Spinal cord (tissue), 10 donors: ENCODE measurements around the gene BRICD5. TPM values are rescaled to one million over a fixed set of nuclear protein-coding genes. Genes with fewer than 3 reads are reported as not detected.

Experiments used
- DNase-seq, 6 donors: peaks; one replicate each; pipeline versions ENCODE4 v3.0.0 to v3.0.0-alpha.2; 2013 to 2015; ENCODE audit warnings: low spot score in 6 of 6, low read depth in 4 of 6
- H3K27ac ChIP-seq: one replicate; pipeline ENCODE4 v1.5.1; 2013; ENCODE audit warnings: low read depth, low read length, control low read depth
- H3K27me3 ChIP-seq: one replicate; pipeline ENCODE4 v1.6.1; 2013; ENCODE audit warnings: low read length; ENCODE audit not compliant: control insufficient read depth, insufficient read depth
- H3K36me3 ChIP-seq: one replicate; pipeline ENCODE4 v1.6.1; 2013; ENCODE audit warnings: low read length; ENCODE audit not compliant: control insufficient read depth, insufficient read depth
- H3K4me1 ChIP-seq: one replicate; pipeline ENCODE4 v1.6.1; 2013; ENCODE audit warnings: low read length; ENCODE audit not compliant: control insufficient read depth, insufficient read depth
- H3K4me3 ChIP-seq: one replicate; pipeline ENCODE4 v1.5.1; 2013; ENCODE audit warnings: low read depth, low read length, control low read depth
- H3K9me3 ChIP-seq: one replicate; pipeline ENCODE4 v1.6.1; 2013; ENCODE audit warnings: low read length; ENCODE audit not compliant: control insufficient read depth, insufficient read depth
- WGBS: methylation state at CpG from one replicate; pipeline ENCODE4 v1.1.5; 2013; ENCODE audit warnings: missing lambda C conversion rate; ENCODE audit not compliant: insufficient coverage; 5-methylcytosine and 5-hydroxymethylcytosine counted together
- polyA plus RNA-seq, 2 donors: library from polyadenylated mRNA; unstranded; fragments of 120-200 nt; gene quantifications; one replicate each; pipeline ENCODE4 v1.2.1, GENCODE V29; 2013; ENCODE audit not compliant: insufficient read length in 2 of 2
- total RNA-seq, 2 donors: library from RNA; depleted of rRNA in 1 of 2; stranded (reverse); fragments of 120-200 nt in 1 of 2; fragments of >200 nt in 1 of 2; gene quantifications; one replicate each; pipeline versions ENCODE4 v1.2.3 to v1.2.4, GENCODE V29; 2013 to 2014
- donor health status: healthy.

BRICD5 gene
- total and polyA plus RNA-seq, 4 donors = 5.2 to 30.5 (median 17.5) TPM

DNA sequence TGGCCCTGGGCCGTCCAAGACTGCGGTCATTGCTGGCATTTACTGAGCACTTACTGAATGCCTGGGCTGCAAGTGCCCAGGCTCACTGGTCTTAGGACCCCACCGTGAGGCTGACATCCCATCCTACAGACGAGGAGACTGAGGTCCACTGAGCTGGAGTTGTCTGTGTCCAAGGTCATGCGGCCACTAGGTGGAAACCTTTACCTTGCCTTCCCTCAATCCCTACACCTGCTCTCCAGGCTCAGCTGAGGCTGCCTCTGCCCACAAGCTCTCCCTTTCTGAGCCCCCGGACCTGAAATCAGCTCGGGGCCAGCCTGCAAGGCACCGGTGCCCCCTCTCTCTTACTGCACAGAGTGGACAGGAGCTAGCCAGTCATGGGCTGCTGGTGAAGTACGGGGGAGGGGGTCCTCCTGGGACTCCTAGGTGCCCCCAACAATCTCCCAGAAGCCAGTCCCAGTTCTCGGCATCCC is 15.8 kb downstream of the BRICD5 start:
- no peaks in the 10 kb centered on the region for H3K9me3 ChIP-seq
- no peak overlapping the region for H3K27ac ChIP-seq
- peak overlapping the region; percentile 36 for H3K4me3 ChIP-seq
- DNase-seq = peak in 2 of 6 donors; percentile 37 to 83
- H3K36me3 ChIP-seq = peaks cover 45% of the 10 kb centered on the region
- H3K4me1 ChIP-seq = peaks cover 54% of the 10 kb centered on the region
- 32% methylated on average over 7 of the region's 10 CpGs for WGBS
- peaks cover 3% of the 10 kb centered on the region for H3K27me3 ChIP-seq

DNA sequence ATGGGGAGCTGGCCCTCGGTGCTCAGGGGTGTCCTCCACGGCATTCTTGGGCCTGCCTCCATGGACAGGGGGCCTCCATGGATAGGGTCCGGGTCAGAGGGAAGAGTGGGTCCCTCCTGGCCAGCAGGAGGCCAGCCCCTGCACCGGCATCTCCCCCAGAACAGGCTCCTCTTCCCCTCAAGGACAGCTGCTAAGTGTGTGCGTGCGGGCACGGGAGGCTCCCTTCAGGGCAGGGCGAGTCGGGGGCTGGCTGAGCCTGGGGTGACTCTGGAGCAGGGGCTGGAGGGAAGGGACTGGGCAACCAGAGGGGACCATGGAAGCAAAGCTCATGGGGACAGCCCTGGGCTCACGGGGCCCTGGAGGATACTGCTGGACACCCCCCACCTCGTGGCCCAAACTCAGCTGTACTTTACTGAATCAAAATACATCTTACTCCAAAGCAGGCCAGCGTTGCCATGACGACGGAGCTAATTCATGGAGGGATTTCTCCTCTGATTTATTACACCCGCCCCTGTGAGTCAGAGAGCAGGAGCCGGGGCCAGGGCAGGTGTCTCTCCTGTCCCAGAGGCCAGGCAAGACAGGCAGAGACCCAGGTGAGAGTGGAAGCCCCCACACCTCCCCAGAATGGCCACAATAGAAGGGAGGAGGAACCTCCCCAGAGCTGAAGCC is 16.4 kb downstream of the BRICD5 start:
- WGBS = 42% methylated on average over 11 of the region's 16 CpGs
- Histone ChIP-seq H3K4me1 (peaks cover 55% of the 10 kb centered on the region), H3K27me3 (peaks cover 3% of the 10 kb centered on the region), H3K36me3 (peaks cover 51% of the 10 kb centered on the region), H3K4me3 (peak overlapping the region; percentile 36), H3K9me3 (no peaks in the 10 kb centered on the region), H3K27ac (no peak overlapping the region)
- DNase-seq = peak in 1 of 6 donors; percentile 45

DNA sequence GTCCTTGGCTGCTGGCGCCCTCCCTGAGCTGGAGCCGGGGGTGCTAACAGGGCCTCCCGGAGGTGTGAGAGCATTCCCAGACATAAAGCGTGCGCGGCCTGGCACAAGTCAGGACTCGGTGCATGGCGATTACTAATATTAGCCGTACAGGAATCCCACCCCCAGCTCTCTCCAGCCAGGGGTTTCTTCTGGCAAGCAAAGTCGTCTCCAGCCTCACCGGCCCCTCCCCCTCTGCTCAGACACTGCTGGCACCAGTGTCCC is 19.3 kb downstream of the BRICD5 start:
- WGBS = 63% methylated on average over 11 of the region's 11 CpGs
- Histone ChIP-seq H3K9me3 (no peaks in the 10 kb centered on the region), H3K27me3 (no peaks in the 10 kb centered on the region), H3K36me3 (peaks cover 80% of the 10 kb centered on the region), H3K4me3 (no peak overlapping the region), H3K27ac (no peak overlapping the region), H3K4me1 (peaks cover 49% of the 10 kb centered on the region)
- DNase-seq = no peak

DNA sequence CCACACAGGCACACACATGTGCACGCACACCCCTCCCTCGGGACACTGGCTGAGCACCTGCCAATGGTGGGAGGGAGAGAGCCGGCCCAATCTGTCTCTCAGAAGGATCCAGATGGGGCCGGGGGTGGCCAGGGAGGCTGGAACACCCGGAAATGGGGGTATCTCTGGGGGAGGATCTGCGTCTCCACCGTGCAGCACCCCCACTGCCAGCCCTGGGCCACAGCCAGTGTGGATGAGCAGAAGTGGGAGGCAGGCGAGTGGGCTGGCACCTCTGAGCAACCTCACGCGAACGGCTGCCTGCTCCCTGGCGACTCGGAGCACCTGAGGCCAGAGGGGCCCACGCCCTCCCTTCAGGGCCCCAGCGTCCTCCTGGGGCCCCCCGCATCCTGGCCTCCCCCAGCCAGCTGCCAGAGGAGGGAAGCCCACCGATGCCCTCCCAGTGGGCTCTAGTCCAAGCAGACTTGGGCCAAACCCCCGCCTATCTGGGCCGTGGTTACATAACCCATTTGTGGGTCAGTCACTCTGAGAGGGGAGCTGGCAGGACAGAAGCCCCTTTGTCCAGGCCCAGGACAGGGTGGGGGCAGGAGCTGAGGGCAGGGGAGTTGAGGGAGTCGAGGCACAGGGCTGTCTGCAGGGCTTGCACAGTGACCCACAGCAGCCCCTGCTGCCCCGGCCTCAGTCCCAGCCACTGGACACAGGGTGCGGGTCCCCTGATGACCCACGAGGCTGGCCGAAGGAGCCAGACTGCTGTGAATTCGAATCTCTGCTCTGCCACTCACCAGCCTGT is 19.8 kb downstream of the BRICD5 start:
- Histone ChIP-seq H3K36me3 (peaks cover 85% of the 10 kb centered on the region), H3K27me3 (no peaks in the 10 kb centered on the region), H3K9me3 (no peaks in the 10 kb centered on the region), H3K27ac (no peak overlapping the region), H3K4me3 (no peak overlapping the region), H3K4me1 (peaks cover 49% of the 10 kb centered on the region)
- WGBS = 59% methylated on average over 25 of the region's 25 CpGs
- DNase-seq = peak in 1 of 6 donors; percentile 57

DNA sequence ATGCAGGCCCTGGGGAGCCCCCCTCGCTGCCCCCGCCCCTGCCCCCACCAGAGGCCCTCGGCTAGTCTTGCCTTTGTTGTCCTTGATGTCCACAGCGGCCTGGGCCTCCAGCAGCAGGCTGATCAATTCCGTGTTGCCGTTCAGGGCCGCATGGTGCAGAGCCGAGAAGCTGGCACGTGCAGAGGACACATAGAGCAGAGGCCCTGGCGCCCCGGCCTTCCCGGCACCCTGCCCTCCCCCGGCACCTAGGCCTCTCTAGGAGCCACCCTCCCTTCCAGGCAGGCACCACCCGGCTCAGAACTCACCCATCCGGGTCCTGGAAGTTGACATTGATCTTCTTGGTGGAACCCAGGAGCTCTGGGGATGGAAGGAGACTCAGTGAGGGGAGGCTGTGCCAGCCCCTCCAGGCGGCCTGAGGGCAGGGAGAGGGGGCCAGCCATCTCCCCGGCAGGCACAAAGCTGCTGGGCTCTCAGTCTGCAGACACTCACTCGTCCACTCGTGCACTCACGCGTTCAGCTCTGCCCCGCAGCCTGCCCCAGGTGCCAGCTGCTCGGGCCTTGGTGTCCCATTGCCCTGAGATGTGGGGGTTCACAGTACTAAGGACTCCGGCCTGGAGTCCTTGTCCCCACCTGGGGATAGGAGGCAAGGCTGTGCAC is 20.5 kb downstream of the BRICD5 start:
- no peak overlapping the region for H3K27ac ChIP-seq
- DNase-seq = no peak
- 72% methylated on average over 24 of the region's 24 CpGs for WGBS
- H3K27me3 ChIP-seq = no peaks in the 10 kb centered on the region
- H3K4me3 ChIP-seq = no peak overlapping the region
- peaks cover 42% of the 10 kb centered on the region for H3K4me1 ChIP-seq
- no peaks in the 10 kb centered on the region for H3K9me3 ChIP-seq
- peaks cover 93% of the 10 kb centered on the region for H3K36me3 ChIP-seq

DNA sequence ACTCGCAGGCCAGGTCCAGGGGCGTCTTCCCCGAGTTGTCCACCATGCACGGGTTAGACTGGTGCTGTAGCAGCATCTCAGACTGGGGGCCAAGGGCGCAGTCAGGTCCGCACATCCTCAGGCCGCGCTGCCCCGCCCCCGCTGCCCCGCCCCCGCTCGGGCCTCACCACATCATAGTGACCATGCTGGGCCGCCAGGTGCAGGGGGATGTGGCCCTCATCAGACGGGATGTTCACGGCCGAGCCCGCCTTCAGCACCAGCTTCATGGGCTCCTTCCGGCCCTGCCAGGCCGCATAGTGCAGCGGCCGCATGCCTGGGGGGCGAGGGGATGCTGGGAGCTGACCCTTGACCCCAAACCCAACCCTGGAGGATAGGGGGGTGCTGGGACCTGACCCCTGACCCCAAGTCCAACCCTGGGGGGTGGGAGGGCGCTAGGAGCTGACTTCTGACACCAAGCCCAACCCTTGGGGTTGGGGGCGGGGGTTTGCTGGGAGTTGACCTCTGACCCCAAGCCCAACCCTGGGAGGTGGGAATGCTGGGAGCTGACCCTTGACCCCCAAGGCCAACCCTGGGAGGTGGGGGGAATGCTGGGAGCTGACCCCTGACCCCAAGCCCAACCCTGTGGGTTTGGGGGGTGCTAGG is 21.3 kb downstream of the BRICD5 start:
- peaks cover 96% of the 10 kb centered on the region for H3K36me3 ChIP-seq
- WGBS = 81% methylated on average over 19 of the region's 25 CpGs
- H3K4me1 ChIP-seq = peaks cover 34% of the 10 kb centered on the region
- no peak overlapping the region for H3K27ac ChIP-seq
- H3K4me3 ChIP-seq = no peak overlapping the region
- H3K9me3 ChIP-seq = no peaks in the 10 kb centered on the region
- H3K27me3 ChIP-seq = no peaks in the 10 kb centered on the region
- DNase-seq = no peak

DNA sequence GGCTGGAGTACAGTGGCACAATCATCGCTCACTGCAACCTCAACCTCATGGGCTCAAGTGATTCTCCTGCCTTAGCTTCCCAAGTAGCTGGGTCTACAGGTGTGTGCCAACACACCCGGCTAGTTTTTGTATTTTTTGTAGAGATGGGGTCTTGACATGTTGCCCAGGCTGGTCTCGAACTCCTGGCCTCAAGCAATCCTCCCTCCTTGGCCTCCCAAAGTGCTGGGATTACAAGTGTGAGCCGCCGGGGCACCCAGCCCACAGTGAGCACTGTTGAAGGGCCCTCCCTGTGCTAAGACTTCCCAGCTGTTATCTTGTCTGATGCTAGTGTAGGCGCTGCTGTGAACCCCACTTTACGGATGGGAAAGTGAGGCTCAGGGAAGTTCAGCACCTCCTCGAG is 22.3 kb downstream of the BRICD5 start:
- peaks cover 26% of the 10 kb centered on the region for H3K4me1 ChIP-seq
- H3K36me3 ChIP-seq = peaks cover 97% of the 10 kb centered on the region
- H3K4me3 ChIP-seq = no peak overlapping the region
- H3K27me3 ChIP-seq = no peaks in the 10 kb centered on the region
- no peaks in the 10 kb centered on the region for H3K9me3 ChIP-seq
- whole genome bisulfite sequencing = 92% methylated on average over 7 of the region's 8 CpGs
- no peak for DNase-seq
- no peak overlapping the region for H3K27ac ChIP-seq

DNA sequence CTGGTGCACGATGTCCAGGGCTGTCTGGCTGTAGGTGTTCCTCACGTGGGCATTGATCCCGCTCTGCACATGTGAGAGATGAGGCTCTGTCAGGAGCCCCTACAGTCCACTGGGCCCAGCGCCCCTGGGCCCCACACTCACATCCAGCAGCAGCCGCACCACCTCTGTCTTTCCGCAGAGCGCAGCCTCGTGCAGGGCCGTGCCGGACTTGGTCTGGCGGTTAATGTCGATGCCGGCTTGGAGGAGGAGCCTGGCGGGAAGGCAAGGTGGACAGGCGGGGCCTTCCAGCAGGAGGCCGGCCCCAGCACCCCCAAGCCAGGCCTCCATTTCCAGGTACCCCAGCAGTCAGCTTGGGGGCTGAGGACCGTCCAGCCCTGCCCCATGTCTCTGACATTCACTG is 23.5 kb downstream of the BRICD5 start:
- 83% methylated on average over 17 of the region's 17 CpGs for WGBS
- Histone ChIP-seq H3K4me3 (no peak overlapping the region), H3K9me3 (no peaks in the 10 kb centered on the region), H3K27me3 (no peaks in the 10 kb centered on the region), H3K4me1 (peaks cover 23% of the 10 kb centered on the region), H3K36me3 (peaks cover 100% of the 10 kb centered on the region), H3K27ac (no peak overlapping the region)
- DNase-seq = no peak

DNA sequence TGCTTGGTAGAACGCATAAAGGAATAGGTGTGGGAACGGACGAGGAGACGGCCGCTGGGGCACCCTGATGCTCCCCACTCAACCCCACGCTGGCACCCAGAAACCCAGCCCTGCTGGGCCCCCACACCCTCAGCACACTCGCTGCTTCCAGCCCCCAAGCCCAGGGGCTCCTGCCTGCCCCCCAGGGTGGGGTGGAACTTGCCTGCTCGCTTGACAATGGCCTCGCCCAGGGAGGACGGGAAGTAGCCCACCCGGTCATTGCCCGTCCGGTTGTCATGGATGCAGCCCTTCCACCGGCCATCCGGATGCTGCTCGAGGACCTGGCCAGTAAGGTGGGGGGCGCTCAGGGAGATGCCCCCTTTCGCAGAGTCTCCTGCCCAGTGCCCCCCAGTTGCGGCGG is 24.2 kb downstream of the BRICD5 start:
- WGBS = 78% methylated on average over 14 of the region's 20 CpGs
- no peak for DNase-seq
- H3K9me3 ChIP-seq = no peaks in the 10 kb centered on the region
- H3K36me3 ChIP-seq = peaks cover 100% of the 10 kb centered on the region
- peaks cover 17% of the 10 kb centered on the region for H3K4me1 ChIP-seq
- H3K27ac ChIP-seq = no peak overlapping the region
- H3K4me3 ChIP-seq = no peak overlapping the region
- H3K27me3 ChIP-seq = no peaks in the 10 kb centered on the region
